GM13977 (cell line): Measurements from ENCODE around the gene PEX5L.
"Not testable (repeated sequence)": the region's sequence is repeated elsewhere in the genome, so short reads cannot be mapped to it uniquely, and the experiment has no call there.

ENCODE experiments used
- DNase-seq: peaks from one replicate; pipeline ENCODE4 v3.0.0; 2012; ENCODE audit warnings: low spot score
- CTCF ChIP-seq: IDR thresholded peaks from 2 replicates; pipeline ENCODE4 v1.5.1; 2012; ENCODE audit warnings: mild to moderate bottlenecking, control low read depth; ENCODE audit not compliant: insufficient read depth; ENCODE audit errors: extremely low read depth, missing control alignments
- in situ Hi-C: fragments of 300-500 bp; cut with MboI; formaldehyde crosslinking; loops from one replicate; pipeline ENCODE4 v1.12.0; 2022; ENCODE audit warnings: low sequenced_read_pairs, low pct_unique_long_range_greater_than_20kb, mixed read lengths, inconsistent platforms; ENCODE audit not compliant: unreplicated experiment

PEX5L gene

DNA sequence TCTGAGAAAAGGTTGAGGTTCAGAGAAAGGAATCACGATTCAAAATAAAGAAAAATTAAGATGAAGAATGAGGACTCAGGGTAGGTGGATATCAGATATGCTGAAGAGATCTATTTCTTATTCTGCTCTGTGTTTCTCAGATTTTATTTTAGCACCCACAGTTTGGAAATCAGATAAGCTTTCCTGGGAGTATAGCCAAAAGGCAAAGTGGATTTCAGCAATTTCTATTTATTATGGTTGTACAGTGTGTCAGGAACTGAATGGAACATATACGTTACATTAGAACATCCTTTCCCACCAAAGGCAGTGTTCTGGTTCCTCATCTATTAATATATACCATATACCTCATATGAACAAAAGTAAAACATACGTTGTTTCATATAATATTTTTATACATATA, 18.9 kb downstream of the PEX5L start:
- in situ Hi-C loops = no loop called here
- TF ChIP-seq CTCF = no peak
- no peak for DNase-seq

- no peak for TF ChIP-seq CTCF
- no peak for DNase-seq
- in situ Hi-C loops = no loop called here
These were observed 24.8 kb downstream of the PEX5L start for GRCh38 chr3:180011927-180012326.

DNA sequence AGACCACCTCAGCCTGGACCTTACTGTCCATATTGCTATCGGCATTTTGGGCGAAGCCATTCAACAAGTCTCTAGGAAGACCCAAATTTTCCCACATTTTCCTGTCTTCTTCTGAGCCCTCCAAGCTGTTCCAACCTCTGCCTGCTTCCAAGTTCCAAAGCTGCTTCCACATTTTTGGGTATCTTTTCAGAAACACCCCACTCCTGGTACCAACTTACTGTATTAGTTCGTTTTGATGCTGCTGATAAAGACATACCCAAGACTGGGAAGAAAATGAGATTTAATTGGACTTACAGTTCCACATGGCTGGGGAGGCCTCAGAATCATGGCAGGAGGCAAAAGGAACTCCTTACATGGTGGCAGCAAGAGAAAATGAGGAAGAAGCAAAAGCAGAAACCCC, 28.4 kb downstream of the PEX5L start:
- in situ Hi-C loops, DNase-seq: not testable (repeated sequence)

DNA sequence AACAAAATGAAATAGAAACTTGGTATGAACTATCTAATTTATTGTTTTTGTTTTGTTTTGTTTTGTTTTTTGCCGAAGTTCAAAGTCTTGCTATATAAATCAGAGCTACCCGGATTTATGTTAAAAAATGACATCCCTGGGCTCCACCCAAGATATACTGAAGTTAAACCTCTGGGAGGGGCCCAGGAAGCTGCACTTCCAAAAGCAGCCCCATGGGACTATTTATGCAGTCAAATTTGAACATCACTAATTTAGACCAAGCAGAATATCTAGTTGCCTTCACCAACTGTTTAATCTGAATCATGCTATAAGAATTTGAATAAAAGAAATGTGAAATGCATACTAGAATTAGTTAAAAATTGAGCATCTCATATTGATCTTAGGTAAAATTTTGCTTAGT, 32.2 kb downstream of the PEX5L start:
- no peak for DNase-seq
- no peak for TF ChIP-seq CTCF
- in situ Hi-C loops = no loop called here

GRCh38 chr3:180002006-180002405, 34.7 kb downstream of the PEX5L start:
- TF ChIP-seq CTCF = no peak
- DNase-seq = no peak
- in situ Hi-C loops = no loop called here

GRCh38 chr3:180000500-180000899, 36.2 kb downstream of the PEX5L start:
- no peak for DNase-seq

GRCh38 chr3:179995406-179995805, 41.3 kb downstream of the PEX5L start:
- DNase-seq = no peak
- TF ChIP-seq CTCF = no peak
- in situ Hi-C loops = no loop called here

More at GRCh38 chr3:180000500-180000899, 36.2 kb downstream of the PEX5L start:
- in situ Hi-C loops = no loop called here
- TF ChIP-seq CTCF = no peak

DNA sequence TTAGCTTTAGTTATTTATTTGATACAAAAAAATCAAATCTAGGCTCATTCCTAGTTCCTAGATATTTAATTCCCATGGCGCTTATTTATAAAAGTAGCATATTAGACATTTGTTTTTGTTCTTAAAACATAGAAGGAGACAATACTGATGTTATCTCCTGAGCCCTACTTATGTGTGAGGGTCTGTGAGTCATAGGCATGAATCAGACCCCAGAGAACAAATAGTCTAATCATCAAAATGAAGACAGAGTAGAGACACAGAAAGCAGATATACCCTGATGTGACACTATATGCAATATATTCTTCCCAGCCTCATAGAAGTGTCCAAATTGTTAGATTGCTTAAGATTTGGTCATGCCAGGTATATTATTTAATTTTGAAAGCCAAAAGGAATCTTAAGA, 44.9 kb downstream of the PEX5L start:
- no peak for DNase-seq
- in situ Hi-C loops = no loop called here
- TF ChIP-seq CTCF = no peak
